Measurements from ENCODE around the gene GSTM4.
"Not testable (repeated sequence)": the region's sequence is repeated elsewhere in the genome, so short reads cannot be mapped to it uniquely, and the experiment has no call there.

The GSTM4 gene

GRCh38 chr1:109704173-109704572 lies 48.3 kb downstream of the GSTM4 start:
- no peak for DNase-seq (ENCODE audit: low read depth in 2 of 2)

- DNase-seq (ENCODE audit: low read depth in 2 of 2): no peak
Observed at GRCh38 chr1:109705411-109705810, 49.5 kb downstream of the GSTM4 start.

GRCh38 chr1:109708949-109709348 lies 53.0 kb downstream of the GSTM4 start:
- DNase-seq (ENCODE audit: low read depth in 2 of 2): not testable (repeated sequence)

GRCh38 chr1:109709822-109710221 lies 53.9 kb downstream of the GSTM4 start:
- DNase-seq (ENCODE audit: low read depth in 2 of 2): not testable (repeated sequence)

All from activated CD8-positive, alpha-beta memory T cell treated with anti-CD3 and anti-CD28 coated beads for 4 hours (primary cell).